ENCODE results near the gene GNAL. TPM values are rescaled to one million over a fixed set of nuclear protein-coding genes. Genes with fewer than 3 reads are reported as not detected.

GNAL gene
- total RNA-seq, 2 donors from 2014 or later = 2.1 to 33.0 TPM

GRCh38 chr18:11668441-11669169 lies 20.5 kb upstream of the GNAL start:
- Histone ChIP-seq H3K27me3 (no peaks in the 10 kb centered on the region), H3K27ac (no peak overlapping the region), H3K9me3 (no peaks in the 10 kb centered on the region), H3K4me1 (no peaks in the 10 kb centered on the region), H3K4me3 (no peak overlapping the region), H3K36me3 (replicated peaks in 1 of 2; ENCODE audit: insufficient read depth in 1 of 2, low read depth in 2 of 2) (no peaks in the 10 kb centered on the region)
- 42 to 52% methylated on average over 10 of the region's 10 CpGs for WGBS, 2 donors
- no peak for TF ChIP-seq CTCF (IDR thresholded peaks at IDR 0.05)
- TF ChIP-seq POLR2A (IDR thresholded peaks at IDR 0.05) = no peak
- intact Hi-C loops (cut with DNase I) = no loop called here
- ATAC-seq (no peak), DNase-seq (no peak)

GRCh38 chr18:11669271-11669947 lies 19.7 kb upstream of the GNAL start:
- TF ChIP-seq POLR2A (IDR thresholded peaks at IDR 0.05) (no peak), CTCF (IDR thresholded peaks at IDR 0.05) (no peak)
- Histone ChIP-seq H3K4me3 (no peak overlapping the region), H3K9me3 (no peaks in the 10 kb centered on the region), H3K27me3 (no peaks in the 10 kb centered on the region), H3K4me1 (no peaks in the 10 kb centered on the region), H3K27ac (no peak overlapping the region), H3K36me3 (replicated peaks in 1 of 2; ENCODE audit: insufficient read depth in 1 of 2, low read depth in 2 of 2) (no peaks in the 10 kb centered on the region)
- DNase-seq = no peak
- intact Hi-C loops (cut with DNase I) = no loop called here
- whole genome bisulfite sequencing, 2 donors = 79 to 81% methylated on average over 13 to 14 of the region's 14 CpGs
- ATAC-seq = no peak

GRCh38 chr18:11669948-11670275 lies 19.2 kb upstream of the GNAL start:
- intact Hi-C loops (cut with DNase I) = no loop called here
- DNase-seq = no peak
- no peak for ATAC-seq
- H3K4me1 ChIP-seq = no peaks in the 10 kb centered on the region
- H3K4me3 ChIP-seq = no peak overlapping the region
- WGBS, 2 donors = 69 to 88% methylated on average over 10 of the region's 10 CpGs
- TF ChIP-seq CTCF (IDR thresholded peaks at IDR 0.05) (no peak), POLR2A (IDR thresholded peaks at IDR 0.05) (no peak)
- H3K36me3 ChIP-seq (replicated peaks in 1 of 2; ENCODE audit: insufficient read depth in 1 of 2, low read depth in 2 of 2) = no peaks in the 10 kb centered on the region
- no peak overlapping the region for H3K27ac ChIP-seq
- no peaks in the 10 kb centered on the region for H3K27me3 ChIP-seq
- H3K9me3 ChIP-seq = no peaks in the 10 kb centered on the region

- ATAC-seq (no peak), DNase-seq (no peak)
- intact Hi-C loops (cut with DNase I) = no loop called here
- Histone ChIP-seq H3K27ac (no peak overlapping the region), H3K36me3 (replicated peaks in 1 of 2; ENCODE audit: insufficient read depth in 1 of 2, low read depth in 2 of 2) (no peaks in the 10 kb centered on the region), H3K9me3 (no peaks in the 10 kb centered on the region), H3K4me3 (no peak overlapping the region), H3K4me1 (no peaks in the 10 kb centered on the region), H3K27me3 (no peaks in the 10 kb centered on the region)
- TF ChIP-seq POLR2A (IDR thresholded peaks at IDR 0.05) = no peak
- no peak for TF ChIP-seq CTCF (IDR thresholded peaks at IDR 0.05)
- WGBS, 2 donors = 73 to 86% methylated on average over 7 to 8 of the region's 8 CpGs
Observed at GRCh38 chr18:11671156-11671555, 17.9 kb upstream of the GNAL start.

GRCh38 chr18:11672198-11672597 lies 16.9 kb upstream of the GNAL start:
- TF ChIP-seq POLR2A (IDR thresholded peaks at IDR 0.05) = no peak
- intact Hi-C loops (cut with DNase I) = no loop called here
- H3K27me3 ChIP-seq = no peaks in the 10 kb centered on the region
- H3K4me3 ChIP-seq = no peak overlapping the region
- H3K27ac ChIP-seq = no peak overlapping the region
- no peaks in the 10 kb centered on the region for H3K36me3 ChIP-seq (replicated peaks in 1 of 2; ENCODE audit: insufficient read depth in 1 of 2, low read depth in 2 of 2)
- 80 to 92% methylated on average over 8 of the region's 8 CpGs for WGBS, 2 donors
- ATAC-seq (no peak), DNase-seq (no peak)
- no peaks in the 10 kb centered on the region for H3K9me3 ChIP-seq
- no peaks in the 10 kb centered on the region for H3K4me1 ChIP-seq

Measured in body of pancreas (tissue), 4 donors.